Mesenchymal stem cell (in vitro differentiated cells and primary cell): ENCODE results near the gene CCDC169.
"Not testable (repeated sequence)": the region's sequence is repeated elsewhere in the genome, so short reads cannot be mapped to it uniquely, and the experiment has no call there.

Experiments
- DNase-seq: peaks from one replicate; pipeline ENCODE4 v3.0.0-alpha.2; 2013
- H2AFZ ChIP-seq: one replicate; pipeline ENCODE4 v1.6.1; 2013; ENCODE audit warnings: low read depth, mild to moderate bottlenecking, control low read depth, inconsistent platforms, low read length, moderate library complexity
- H2AK5ac ChIP-seq: 2 replicates; pipeline ENCODE4 v1.6.1; 2013; ENCODE audit warnings: low read length, moderate library complexity, mild to moderate bottlenecking, inconsistent platforms; ENCODE audit not compliant: severe bottlenecking
- H2BK120ac ChIP-seq: one replicate; pipeline ENCODE4 v1.6.1; 2013; ENCODE audit warnings: low read depth, mild to moderate bottlenecking, inconsistent platforms, low read length, moderate library complexity
- H2BK12ac ChIP-seq, 2 experiments: one replicate each; pipeline ENCODE4 v1.6.1; 2013; ENCODE audit warnings: inconsistent platforms in 2 of 2, low read length in 2 of 2, mild to moderate bottlenecking in 2 of 2, moderate library complexity in 2 of 2, control low read depth in 1 of 2
- H2BK15ac ChIP-seq: one replicate; pipeline ENCODE4 v1.6.1; 2013; ENCODE audit warnings: mild to moderate bottlenecking, low read depth, inconsistent platforms; ENCODE audit not compliant: poor library complexity, severe bottlenecking
- H2BK5ac ChIP-seq: 2 replicates; pipeline ENCODE4 v1.6.1; 2013; ENCODE audit warnings: low read depth, mild to moderate bottlenecking, low read length, control low read depth, inconsistent platforms; ENCODE audit not compliant: poor library complexity, severe bottlenecking
- H3K14ac ChIP-seq, 2 experiments: one replicate each; pipeline ENCODE4 v1.6.1; 2013; ENCODE audit warnings: inconsistent platforms in 2 of 2, low read length in 2 of 2, control low read depth in 1 of 2, mild to moderate bottlenecking in 1 of 2, moderate library complexity in 1 of 2
- H3K18ac ChIP-seq, 2 experiments: one replicate each; pipeline ENCODE4 v1.6.1; 2013; ENCODE audit warnings: inconsistent platforms in 2 of 2, low read length in 2 of 2, control low read depth in 1 of 2, low read depth in 1 of 2, mild to moderate bottlenecking in 1 of 2
- H3K23ac ChIP-seq, 2 experiments: one replicate each; pipeline ENCODE4 v1.6.1; 2013; ENCODE audit warnings: inconsistent platforms in 2 of 2, low read length in 2 of 2, mild to moderate bottlenecking in 2 of 2, moderate library complexity in 2 of 2, control low read depth in 1 of 2
- H3K27ac ChIP-seq: 2 replicates; pipeline ENCODE4 v1.5.1; 2013; ENCODE audit warnings: mild to moderate bottlenecking, moderate library complexity, low read length, control low read depth, inconsistent platforms; ENCODE audit not compliant: poor library complexity, severe bottlenecking
- H3K27me3 ChIP-seq, 2 experiments: 2 replicates each; pipeline versions ENCODE4 v1.6.1 to v1.7.0; 2013; ENCODE audit warnings: low read length in 2 of 2, mild to moderate bottlenecking in 2 of 2, moderate library complexity in 2 of 2, control low read depth in 1 of 2, inconsistent platforms in 1 of 2; ENCODE audit not compliant: control insufficient read depth in 1 of 2, insufficient read depth in 1 of 2
- H3K36me3 ChIP-seq, 2 experiments: 2 replicates each; pipeline versions ENCODE4 v1.6.1 to v1.7.0; 2013; ENCODE audit warnings: low read length in 2 of 2, control low read depth in 1 of 2, inconsistent platforms in 1 of 2, low read depth in 1 of 2, mild to moderate bottlenecking in 1 of 2; ENCODE audit not compliant: insufficient read depth in 2 of 2, control insufficient read depth in 1 of 2
- H3K4ac ChIP-seq, 2 experiments: one replicate each; pipeline ENCODE4 v1.6.1; 2013; ENCODE audit warnings: inconsistent platforms in 2 of 2, low read length in 2 of 2, mild to moderate bottlenecking in 2 of 2, moderate library complexity in 2 of 2, control low read depth in 1 of 2, low read depth in 1 of 2
- H3K4me1 ChIP-seq: 2 replicates; pipeline ENCODE4 v1.6.1; 2013; ENCODE audit warnings: low read depth, low read length, control low read depth; ENCODE audit not compliant: control insufficient read depth, insufficient read depth
- H3K4me2 ChIP-seq: 2 replicates; pipeline ENCODE4 v1.6.1; 2013; ENCODE audit warnings: low read length, mild to moderate bottlenecking, inconsistent platforms; ENCODE audit not compliant: poor library complexity, severe bottlenecking
- H3K4me3 ChIP-seq, 2 experiments: 2 replicates each; pipeline versions ENCODE4 v1.5.1 to v1.7.0; 2013; ENCODE audit warnings: low read length in 2 of 2, mild to moderate bottlenecking in 2 of 2, control low read depth in 1 of 2, low read depth in 1 of 2; ENCODE audit not compliant: insufficient read depth in 1 of 2
- H3K79me1 ChIP-seq: replicated peaks from 2 replicates; pipeline ENCODE4 v1.6.1; 2013; ENCODE audit warnings: mild to moderate bottlenecking, control low read depth, low read length, inconsistent platforms; ENCODE audit not compliant: poor library complexity, severe bottlenecking
- H3K9ac ChIP-seq: 2 replicates; pipeline ENCODE4 v1.7.0; 2013; ENCODE audit warnings: mild to moderate bottlenecking, low read length, moderate library complexity
- H3K9me3 ChIP-seq: 2 replicates; pipeline ENCODE4 v1.7.0; 2013; ENCODE audit warnings: mild to moderate bottlenecking, low read length; ENCODE audit not compliant: control insufficient read depth
- H4K8ac ChIP-seq: one replicate; pipeline ENCODE4 v1.6.1; 2013; ENCODE audit warnings: inconsistent platforms, mild to moderate bottlenecking, low read length, moderate library complexity
- H4K91ac ChIP-seq: one replicate; pipeline ENCODE4 v1.6.1; 2013; ENCODE audit warnings: mild to moderate bottlenecking, low read length, inconsistent platforms
- WGBS: methylation state at CpG from one replicate; pipeline ENCODE4 v1.1.7; 2013; ENCODE audit warnings: mixed read lengths; 5-methylcytosine and 5-hydroxymethylcytosine counted together

The CCDC169 gene

DNA sequence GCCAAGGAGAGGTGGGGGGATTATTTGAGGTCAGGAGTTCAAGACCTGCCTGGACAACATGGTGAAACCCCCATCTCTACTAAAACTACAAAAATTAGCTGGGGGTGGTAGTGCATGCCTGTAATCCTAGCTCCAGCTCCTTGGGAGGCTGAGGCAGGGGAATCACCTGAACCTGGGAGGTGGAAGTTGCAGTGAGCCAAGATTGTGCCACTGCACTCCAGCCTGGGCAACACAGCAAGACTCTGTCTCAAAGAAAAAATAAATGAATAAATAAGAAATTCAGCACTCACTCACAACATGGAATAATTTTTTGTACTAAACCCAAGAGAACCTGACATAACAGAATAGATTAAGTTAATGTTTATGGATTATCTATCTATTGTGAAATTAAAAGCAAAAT lies 34.6 kb upstream of the CCDC169 start:
- not testable (repeated sequence) for H2AK5ac ChIP-seq, H2BK5ac ChIP-seq, H2BK120ac ChIP-seq, H3K23ac ChIP-seq, H2BK15ac ChIP-seq, H2BK12ac ChIP-seq, H3K14ac ChIP-seq, H3K9ac ChIP-seq, H3K79me1 ChIP-seq, H3K18ac ChIP-seq, H3K4ac ChIP-seq, H3K27me3 ChIP-seq, H3K4me3 ChIP-seq, H2AFZ ChIP-seq, H4K91ac ChIP-seq, H3K4me2 ChIP-seq, DNase-seq, H3K4me1 ChIP-seq, H4K8ac ChIP-seq, H3K27ac ChIP-seq, H3K9me3 ChIP-seq
- H3K36me3 ChIP-seq = peaks cover 6 to 76% of the 10 kb centered on the region in 2 experiments

- no peak overlapping the region for H3K9ac ChIP-seq
- H3K36me3 ChIP-seq = peaks cover 6 to 76% of the 10 kb centered on the region in 2 experiments
- H3K27me3 ChIP-seq = no peaks in the 10 kb centered on the region
- H3K9me3 ChIP-seq = no peaks in the 10 kb centered on the region
- no peak overlapping the region for H2AFZ ChIP-seq
- H3K18ac ChIP-seq = no peak overlapping the region
- no peak overlapping the region for H2BK120ac ChIP-seq
- no peak overlapping the region for H3K14ac ChIP-seq
- H2AK5ac ChIP-seq = no peak overlapping the region
- H3K4me2 ChIP-seq = no peak overlapping the region
- H4K8ac ChIP-seq = no peak overlapping the region
- H3K27ac ChIP-seq = no peak overlapping the region
- H2BK5ac ChIP-seq = no peak overlapping the region
- peaks cover 1% of the 10 kb centered on the region for H3K4me1 ChIP-seq
- no peak for DNase-seq
- no peak overlapping the region for H3K4ac ChIP-seq
- no peak overlapping the region for H3K23ac ChIP-seq
- no peak overlapping the region for H3K4me3 ChIP-seq
- 90% methylated on average over 4 of the region's 4 CpGs for WGBS
- no peak overlapping the region for H4K91ac ChIP-seq
- peaks cover 7% of the 10 kb centered on the region for H3K79me1 ChIP-seq
- H2BK12ac ChIP-seq = no peak overlapping the region
- no peak overlapping the region for H2BK15ac ChIP-seq
Observed at GRCh38 chr13:36331280-36331679, 33.7 kb upstream of the CCDC169 start.

GRCh38 chr13:36329361-36329760 lies 31.7 kb upstream of the CCDC169 start:
- H2BK5ac ChIP-seq = no peak overlapping the region
- DNase-seq = no peak
- H3K4ac ChIP-seq = no peak overlapping the region
- H3K27ac ChIP-seq = no peak overlapping the region
- no peak overlapping the region for H3K14ac ChIP-seq
- H3K18ac ChIP-seq = no peak overlapping the region
- peaks cover 10% of the 10 kb centered on the region for H3K79me1 ChIP-seq
- H3K36me3 ChIP-seq = peaks cover 11 to 80% of the 10 kb centered on the region in 2 experiments
- no peak overlapping the region for H2AK5ac ChIP-seq
- no peaks in the 10 kb centered on the region for H3K27me3 ChIP-seq
- no peak overlapping the region for H4K91ac ChIP-seq
- H2BK15ac ChIP-seq = no peak overlapping the region
- no peak overlapping the region for H3K4me2 ChIP-seq
- no peaks in the 10 kb centered on the region for H3K9me3 ChIP-seq
- H3K23ac ChIP-seq = no peak overlapping the region
- H2BK120ac ChIP-seq = no peak overlapping the region
- no peak overlapping the region for H3K9ac ChIP-seq
- no peak overlapping the region for H2BK12ac ChIP-seq
- WGBS = no CpG with 5 or more reads among the region's 4 CpGs
- H3K4me3 ChIP-seq = no peak overlapping the region
- H2AFZ ChIP-seq = no peak overlapping the region
- no peak overlapping the region for H4K8ac ChIP-seq
- H3K4me1 ChIP-seq = peaks cover 1% of the 10 kb centered on the region

DNA sequence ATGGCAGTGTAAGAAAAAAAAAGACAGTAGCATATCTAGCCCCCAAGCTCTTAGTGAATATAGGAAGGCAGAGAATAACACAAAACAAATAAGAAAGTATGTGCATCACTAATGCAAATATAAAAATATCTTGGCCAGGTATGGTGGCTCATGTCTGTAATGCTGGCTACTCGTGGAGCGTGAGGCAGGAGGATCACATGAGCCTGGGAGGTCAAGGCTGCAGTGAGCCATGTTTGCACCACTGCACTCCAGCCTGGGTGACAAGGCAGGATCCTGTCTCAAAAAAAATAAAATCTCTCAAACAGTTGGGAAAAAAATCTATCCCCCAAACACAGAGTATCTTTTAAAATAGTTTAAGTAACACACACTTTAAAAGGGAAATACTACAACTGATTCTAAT lies 31.2 kb upstream of the CCDC169 start:
- Histone ChIP-seq H3K4me1 (peaks cover 1% of the 10 kb centered on the region), H2BK12ac (no peak overlapping the region), H3K9ac (no peak overlapping the region), H3K79me1 (peaks cover 14% of the 10 kb centered on the region), H3K27ac (no peak overlapping the region), H3K23ac (no peak overlapping the region), H3K36me3 (peaks cover 15 to 82% of the 10 kb centered on the region in 2 experiments), H3K27me3 (no peaks in the 10 kb centered on the region), H3K4me2 (no peak overlapping the region), H2BK15ac (no peak overlapping the region), H3K9me3 (no peaks in the 10 kb centered on the region), H2AK5ac (no peak overlapping the region), H3K18ac (no peak overlapping the region), H3K4me3 (no peak overlapping the region), H4K91ac (no peak overlapping the region), H2AFZ (no peak overlapping the region), H2BK120ac (no peak overlapping the region), H3K14ac (no peak overlapping the region), H3K4ac (no peak overlapping the region), H2BK5ac (no peak overlapping the region), H4K8ac (no peak overlapping the region)
- 95% methylated on average over 2 of the region's 2 CpGs for WGBS
- no peak for DNase-seq
